ENCODE data around the gene NGDN.

The NGDN gene

GRCh38 chr14:23470947-23471346 lies 1.4 kb downstream of the NGDN start:
- Histone ChIP-seq H3K27ac (ENCODE audit: extremely low read depth, low read depth, low read length) (no peak overlapping the region), H3K4me1 (ENCODE audit: control insufficient read depth, insufficient read depth, low read length) (peaks cover 4% of the 10 kb centered on the region; the same call in 1 of the 2 replicates), H3K4me3 (ENCODE audit: low read depth, low read length) (no peak overlapping the region), H3K9me3 (ENCODE audit: control insufficient read depth, insufficient read depth, low read depth, low read length) (no peaks in the 10 kb centered on the region), H3K36me3 (ENCODE audit: control insufficient read depth in 2 of 2, insufficient read depth in 1 of 2, low read length in 2 of 2) (peaks cover 47 to 54% of the 10 kb centered on the region in 2 experiments)
- ChIA-PET POLR2A (interaction anchor here (0.7 kb wide), 1 partner anchor 810 kb away, joined by 3 read pairs; no protein-coding TSS in a partner anchor), CTCF (interaction anchor here (0.9 to 1.1 kb wide), 2 partner anchors 68 to 89 kb away, joined by 3 to 5 read pairs; no protein-coding TSS in a partner anchor)
- TF ChIP-seq PRDM2 (tag by site-specific recombination; IDR thresholded peaks at IDR 0.05; ENCODE audit: borderline replicate concordance) = no peak
- no peak for TF ChIP-seq RBAK (tag by site-specific recombination; IDR thresholded peaks at IDR 0.05)
- no peak for TF ChIP-seq MEIS1 (CRISPR knock-in tag; IDR thresholded peaks at IDR 0.05; ENCODE audit: borderline replicate concordance)
- no peak for TF ChIP-seq ZFHX2 (tag by site-specific recombination; conservative IDR thresholded peaks at IDR 0.05)
- no peak for TF ChIP-seq ZNF830 (tag by site-specific recombination; IDR thresholded peaks at IDR 0.05; ENCODE audit: low read depth)
- no peak for TF ChIP-seq ZNF341 (tag by site-specific recombination; IDR thresholded peaks at IDR 0.05; ENCODE audit: low read depth)
- no peak for TF ChIP-seq ZNF24 (tag by site-specific recombination; IDR thresholded peaks at IDR 0.05)
- TF ChIP-seq ZFP69B (tag by site-specific recombination; IDR thresholded peaks at IDR 0.05) = no peak
- TF ChIP-seq ATF2 (tag by site-specific recombination; IDR thresholded peaks at IDR 0.05; ENCODE audit: low read depth) = no peak
- no peak for TF ChIP-seq ZNF26 (tag by site-specific recombination; IDR thresholded peaks at IDR 0.05)
- TF ChIP-seq ZBTB20 (tag by site-specific recombination; IDR thresholded peaks at IDR 0.05) = no peak
- no peak for TF ChIP-seq ZFP37 (tag by site-specific recombination; IDR thresholded peaks at IDR 0.05)
- TF ChIP-seq KLF1 (tag by site-specific recombination; IDR thresholded peaks at IDR 0.05) = no peak
- no peak for TF ChIP-seq ZNF274 (IDR thresholded peaks at IDR 0.05; ENCODE audit: low read length)
- TF ChIP-seq ZNF274 (tag by site-specific recombination; IDR thresholded peaks at IDR 0.05; ENCODE audit: borderline replicate concordance) = no peak
- no peak for TF ChIP-seq ZBTB6 (tag by site-specific recombination; IDR thresholded peaks at IDR 0.05)
- no peak for TF ChIP-seq KLF16 (tag by site-specific recombination; IDR thresholded peaks at IDR 0.05)
- TF ChIP-seq ZNF426 (tag by site-specific recombination; IDR thresholded peaks at IDR 0.05) = no peak
